Measurements from ENCODE around the gene METTL1.
A peak's percentile ranks its signal among the peaks of the same experiment; 100 is the strongest.

Gene METTL1

DNA sequence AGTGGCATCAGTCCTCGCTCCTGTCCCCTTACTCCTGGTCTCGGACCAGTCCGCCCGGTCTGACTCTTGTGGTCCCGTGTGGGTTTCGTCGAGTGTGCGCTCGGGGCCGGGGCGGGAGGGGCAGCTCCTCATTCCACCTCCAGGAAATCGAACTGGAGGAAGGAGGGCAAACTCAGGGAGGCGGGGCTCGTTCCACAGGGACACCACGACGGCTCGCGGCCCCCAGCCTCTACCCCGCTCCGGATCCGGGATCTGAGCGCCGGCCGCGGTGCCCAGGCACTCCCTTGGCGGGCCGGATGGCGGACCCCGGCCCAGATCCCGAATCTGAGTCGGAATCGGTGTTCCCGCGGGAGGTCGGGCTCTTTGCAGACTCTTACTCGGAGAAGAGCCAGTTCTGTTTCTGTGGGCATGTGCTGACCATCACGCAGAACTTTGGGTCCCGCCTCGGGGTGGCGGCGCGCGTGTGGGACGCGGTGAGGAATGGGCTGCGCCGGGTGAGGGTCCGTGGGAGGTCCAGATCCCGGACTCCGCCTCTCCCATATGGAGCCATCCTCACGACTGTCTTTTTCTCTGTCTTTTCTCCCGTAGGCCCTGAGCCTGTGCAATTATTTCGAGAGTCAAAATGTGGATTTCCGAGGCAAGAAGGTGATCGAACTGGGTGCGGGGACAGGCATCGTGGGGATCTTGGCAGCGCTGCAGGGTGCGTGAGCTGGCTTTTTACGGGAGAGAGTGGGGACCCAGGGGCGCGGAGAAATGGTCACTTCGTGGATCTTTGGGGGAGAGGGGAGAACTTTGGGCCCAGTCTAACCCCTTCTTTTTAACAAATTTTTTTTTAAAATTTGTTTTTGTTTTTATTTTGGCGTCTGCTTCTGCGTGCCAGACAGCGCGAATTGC lies 771 bp upstream of the METTL1 start, which contains the start of gene EEF1AKMT3:
Gene EEF1AKMT3 (plus strand): TSS at position 186 of the 894 bp plus-strand sequence. CDS start 111 bp downstream, at position 297.
- DNase-seq = peak in 37 of 42 donors; percentile 17 to 80 (median 56)
- intact Hi-C loops (cut with DNase I) = no loop called here

DNA sequence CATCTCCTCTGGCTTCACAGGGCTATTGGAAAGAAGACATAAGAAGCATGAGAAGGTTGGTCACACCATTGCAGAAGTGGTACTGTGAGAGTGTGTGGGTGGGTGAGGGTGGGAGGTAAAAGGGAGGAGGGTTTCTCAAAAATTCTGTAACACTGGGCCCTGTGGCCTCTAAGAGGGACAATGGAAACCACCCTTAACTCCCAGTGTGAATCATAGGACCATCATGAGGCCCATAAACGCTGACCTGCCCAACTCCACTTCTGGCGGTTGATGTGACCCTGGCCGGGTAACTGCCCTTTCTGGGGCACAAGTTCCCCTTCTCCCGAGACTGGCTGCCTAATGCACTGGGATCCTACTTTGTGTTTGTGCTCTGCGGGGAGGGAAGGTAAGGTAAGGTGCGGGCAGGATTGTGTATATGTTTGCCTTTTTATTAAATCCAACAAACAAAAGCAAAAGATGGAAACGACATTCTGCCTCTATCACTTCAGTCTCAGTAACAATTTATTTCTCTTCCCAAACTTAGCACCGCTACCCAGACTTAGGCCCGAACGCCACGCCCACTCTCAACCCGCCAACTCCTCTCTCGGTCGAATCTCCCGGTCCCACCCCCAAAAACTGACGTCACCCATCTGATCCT lies 551 bp downstream of the METTL1 start:
- intact Hi-C loops (cut with DNase I) = no loop called here
- peak; percentile 64 to 96 (median 86) for DNase-seq

DNA sequence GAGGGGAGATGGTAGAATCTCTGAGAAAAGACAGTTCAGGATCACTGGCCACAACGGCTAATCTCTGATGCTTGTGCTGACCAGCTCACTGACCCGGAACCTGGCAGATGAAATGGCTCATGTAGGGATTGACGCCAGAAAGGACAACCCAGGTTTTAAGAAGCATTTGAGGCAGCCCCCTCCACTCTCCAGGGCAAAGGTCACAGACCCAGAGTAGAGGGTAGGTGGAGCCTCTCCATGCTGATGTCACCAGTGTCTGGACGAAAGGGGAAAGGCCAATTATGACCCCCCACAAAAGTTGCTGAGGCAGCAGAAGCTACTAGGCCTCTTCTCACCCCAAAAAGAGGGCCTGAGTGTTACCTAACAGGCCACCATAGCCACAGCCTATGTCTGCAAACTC lies 1.2 kb downstream of the METTL1 start:
- no peak for DNase-seq
- intact Hi-C loops (cut with DNase I) = no loop called here

DNA sequence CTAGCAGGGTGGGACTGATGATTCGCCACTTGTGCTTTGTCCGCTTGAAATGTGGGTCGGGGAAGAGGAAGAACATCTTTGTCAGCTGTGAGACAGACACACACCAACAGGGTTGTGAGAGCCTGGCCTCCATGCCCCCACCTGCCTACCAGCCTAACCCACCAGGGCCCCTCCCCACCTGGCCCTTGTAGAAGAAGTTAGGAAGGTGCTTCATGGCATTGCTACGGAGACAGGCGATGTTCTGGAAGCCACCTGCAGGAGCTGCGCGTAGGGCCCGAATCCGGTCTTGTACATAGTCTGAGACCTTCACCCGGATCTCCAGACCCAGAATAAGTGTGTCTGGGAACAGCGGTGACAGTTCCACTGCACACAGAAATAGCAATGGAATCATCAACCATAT lies 2.3 kb downstream of the METTL1 start:
- intact Hi-C loops (cut with DNase I) = no loop called here
- no peak for DNase-seq

DNA sequence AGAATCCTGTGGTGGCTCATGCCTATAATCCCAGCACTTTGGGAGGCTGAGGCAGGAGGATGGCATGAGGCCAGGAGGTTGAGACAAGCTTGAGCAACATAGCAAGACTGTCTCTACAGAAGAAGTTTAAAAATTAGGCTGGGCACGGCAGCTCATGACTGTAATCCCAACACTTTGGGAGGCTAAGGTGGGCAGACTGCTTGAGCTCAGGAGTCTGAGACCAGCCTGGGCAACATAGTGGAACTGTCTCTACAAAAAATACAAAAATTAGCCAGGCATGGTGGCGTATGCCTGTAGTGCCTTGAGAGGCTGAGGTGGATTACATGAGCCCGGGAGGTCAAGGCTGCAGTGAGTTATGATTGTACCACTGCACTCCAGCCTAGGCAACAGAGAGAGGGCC lies 4.0 kb downstream of the METTL1 start:
- intact Hi-C loops (cut with DNase I) = no loop called here
- DNase-seq = no peak

DNA sequence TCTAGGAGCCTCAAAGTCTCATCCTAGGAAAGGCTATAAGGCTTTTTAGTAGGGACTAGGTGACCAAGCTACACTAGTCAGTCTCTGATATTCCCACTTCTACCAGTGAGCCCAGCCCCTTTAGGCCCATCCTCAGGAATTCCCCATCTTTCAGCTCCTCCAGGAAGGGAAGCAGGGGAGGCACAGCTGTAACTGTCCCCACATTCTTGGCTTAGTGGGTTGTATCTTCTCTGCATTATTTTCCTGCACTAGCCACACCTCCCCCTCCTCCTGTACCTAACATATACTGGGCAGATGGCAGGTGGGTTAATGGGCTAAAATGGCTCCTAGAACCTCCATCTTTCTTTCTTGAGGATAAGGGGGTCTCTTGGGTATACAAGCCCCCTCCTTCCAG lies 4.6 kb downstream of the METTL1 start:
- intact Hi-C loops (cut with DNase I) = no loop called here
- no peak for DNase-seq

DNA sequence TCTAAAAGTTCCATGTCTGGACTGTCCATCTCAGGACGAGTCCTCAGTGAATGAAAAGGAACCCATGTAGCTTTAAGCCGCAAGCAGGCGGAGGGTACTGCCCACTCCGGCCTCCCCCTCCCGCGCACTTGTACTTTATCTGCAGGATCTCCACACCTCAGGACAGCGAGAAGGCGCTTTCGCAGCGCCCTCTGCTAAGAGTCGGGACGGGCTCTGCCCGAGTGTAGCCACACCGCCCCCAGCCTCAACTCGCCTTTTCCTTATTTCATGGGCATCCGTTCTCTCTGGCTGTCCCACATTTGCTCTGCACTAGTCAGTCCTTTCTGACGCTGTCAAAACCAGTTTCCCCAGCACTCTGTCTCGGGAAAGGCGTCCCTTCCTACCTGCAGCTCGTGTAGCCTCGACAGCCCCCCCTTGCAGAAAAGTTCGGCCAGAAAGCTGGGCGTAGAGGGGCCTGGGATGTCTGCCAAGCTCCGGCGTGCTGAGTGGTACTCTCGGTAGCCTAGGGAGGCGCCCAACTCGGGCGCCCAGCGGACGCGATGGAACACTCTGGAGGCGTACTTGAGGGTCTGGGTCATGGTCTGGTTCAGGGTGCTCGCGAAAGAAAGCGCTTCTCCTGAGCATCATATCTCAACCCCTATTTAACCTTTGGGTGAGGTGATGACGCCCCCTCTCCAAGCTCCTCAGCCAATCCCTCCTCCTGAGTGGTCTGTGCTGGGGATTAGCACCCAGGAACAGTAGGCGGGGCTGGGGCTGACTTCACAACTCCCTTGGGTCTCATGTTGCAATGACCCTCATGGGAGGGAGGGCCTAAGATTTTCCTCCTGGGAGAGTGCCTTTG lies 5.2 kb downstream of the METTL1 start, which contains the start of gene CYP27B1:
Gene CYP27B1 (minus strand): TSS at position 615 of the 841 bp plus-strand sequence. CDS start 37 bp downstream, at position 578.
- intact Hi-C loops (cut with DNase I) = no loop called here
- no peak for DNase-seq

DNA sequence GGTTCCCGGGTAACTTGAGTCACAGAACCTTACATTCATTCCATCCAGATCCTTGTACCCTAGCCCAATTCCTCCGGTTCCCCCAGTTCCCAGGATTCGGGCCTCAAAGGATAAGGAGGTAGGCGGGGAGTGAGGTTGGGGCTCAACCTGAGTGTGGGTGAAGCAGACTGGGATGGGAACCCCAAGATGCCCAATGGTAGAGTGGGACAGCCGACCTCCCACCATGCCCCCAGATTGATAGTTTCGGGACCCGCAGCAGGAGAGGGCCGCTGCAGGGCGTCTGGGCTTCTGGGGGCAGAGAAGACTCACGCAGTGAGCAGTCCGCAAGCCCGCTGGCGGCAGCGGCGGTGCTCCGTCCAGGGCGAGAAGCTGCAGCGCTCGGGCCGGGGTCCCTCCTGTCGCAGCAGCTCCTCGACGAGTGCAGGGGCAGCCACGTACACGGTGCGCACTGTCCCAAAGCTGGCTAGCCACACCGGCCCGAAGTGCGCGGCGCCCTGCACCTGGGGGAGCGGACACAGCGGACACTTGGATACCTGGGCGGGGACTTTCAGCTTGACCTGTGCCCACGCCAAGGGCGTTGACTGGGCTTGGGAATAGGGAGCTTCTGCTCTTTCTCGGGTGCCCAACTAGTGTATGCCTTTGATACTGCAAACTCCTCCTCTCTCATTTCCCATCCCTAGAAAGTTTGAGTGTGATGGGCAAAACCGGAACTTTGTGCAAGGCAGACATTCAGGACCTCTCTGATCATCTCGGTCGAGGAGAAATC lies 6.0 kb downstream of the METTL1 start:
- intact Hi-C loops (cut with DNase I) = no loop called here
- no peak for DNase-seq

DNA sequence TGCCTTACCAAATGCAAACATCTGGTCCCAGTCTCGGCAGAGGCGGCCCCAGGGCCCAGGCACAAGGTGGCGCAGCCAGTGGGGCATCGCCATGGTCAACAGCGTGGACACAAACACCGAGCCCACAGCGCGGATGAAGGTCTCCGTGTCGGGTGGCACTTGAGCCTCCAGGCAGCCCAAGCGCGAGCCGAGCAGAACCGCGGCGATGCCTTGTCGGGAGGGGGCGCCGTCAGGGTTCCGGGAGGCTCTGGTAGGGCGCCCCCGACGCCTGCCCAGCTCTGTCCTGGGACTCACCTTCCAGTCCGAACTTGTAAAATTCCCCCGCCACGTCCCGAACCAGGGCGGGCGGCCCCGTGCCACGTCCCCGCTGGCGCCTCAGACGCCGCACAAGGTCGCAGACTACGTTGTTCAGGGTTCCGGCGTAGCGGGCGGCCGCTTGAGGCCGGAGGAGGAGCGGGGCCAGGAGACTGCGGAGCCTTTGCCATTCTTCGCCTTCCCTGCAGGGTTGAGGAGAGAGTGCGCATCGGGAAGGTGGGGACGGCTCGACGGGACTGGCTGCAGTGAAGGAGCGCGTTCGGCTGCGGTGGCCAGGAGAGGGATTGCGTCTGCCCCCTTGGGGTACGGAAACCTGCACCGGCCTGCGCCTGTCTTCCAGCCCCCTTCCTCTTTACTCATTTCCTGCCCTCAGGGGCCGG lies 6.8 kb downstream of the METTL1 start:
- peak in 1 of 42 donors; percentile 31 for DNase-seq
- intact Hi-C loops (cut with DNase I) = no loop called here

DNA sequence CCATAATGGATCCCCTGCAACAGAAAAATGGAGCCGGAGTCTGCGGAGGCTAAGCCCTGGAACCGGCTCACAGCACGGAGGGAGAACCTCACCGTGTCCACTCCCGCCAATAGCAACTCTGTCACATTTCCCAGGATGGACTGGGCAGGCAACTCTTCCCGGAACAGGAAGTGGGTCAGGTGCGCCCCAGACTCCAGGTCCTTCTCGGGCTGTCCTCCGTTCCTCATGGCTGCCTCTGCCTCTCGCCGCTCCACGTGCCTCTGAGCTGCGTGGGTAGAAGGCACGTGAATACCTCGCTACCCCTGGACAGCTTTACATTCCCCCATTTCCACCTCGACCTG lies 7.3 kb downstream of the METTL1 start:
- DNase-seq = no peak
- intact Hi-C loops (cut with DNase I) = no loop called here

DNA sequence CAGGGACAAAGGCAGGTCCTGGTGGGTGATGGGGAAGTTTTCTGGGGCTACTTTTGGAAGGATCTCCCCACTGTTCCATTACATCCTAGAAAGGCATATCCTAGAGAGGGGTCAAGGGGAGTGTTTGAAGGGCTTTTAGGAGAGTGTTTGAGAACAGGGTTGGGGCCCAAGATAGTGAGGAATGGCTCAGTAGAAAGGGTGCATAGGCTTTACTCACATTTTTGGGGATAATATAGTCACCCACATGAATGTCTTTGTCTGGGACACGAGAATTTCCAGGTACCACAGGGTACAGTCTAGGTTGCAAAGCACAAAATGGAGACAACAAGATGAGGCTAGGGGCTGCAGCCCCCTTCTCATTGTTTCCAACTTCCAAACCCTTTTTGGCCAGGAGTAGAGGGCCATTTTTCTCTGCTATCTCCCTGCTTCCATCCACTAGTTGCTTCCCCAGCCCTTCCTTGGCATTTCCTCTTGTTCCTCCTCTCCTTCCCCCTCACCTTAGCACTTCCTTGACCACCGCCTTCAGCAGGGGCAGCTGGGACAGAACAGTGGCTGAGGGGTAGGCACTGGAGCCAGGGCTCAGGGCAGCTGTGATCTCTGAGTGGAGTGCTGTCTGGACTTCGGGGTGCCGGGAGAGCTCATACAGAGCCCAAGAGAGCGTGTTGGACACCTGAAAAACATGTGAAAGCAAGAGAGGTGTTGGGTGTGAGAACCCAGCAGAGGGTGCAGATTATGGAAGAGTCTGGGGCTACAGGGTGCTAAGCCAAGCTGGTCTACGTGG lies 7.8 kb downstream of the METTL1 start:
- intact Hi-C loops (cut with DNase I) = no loop called here
- DNase-seq = no peak

DNA sequence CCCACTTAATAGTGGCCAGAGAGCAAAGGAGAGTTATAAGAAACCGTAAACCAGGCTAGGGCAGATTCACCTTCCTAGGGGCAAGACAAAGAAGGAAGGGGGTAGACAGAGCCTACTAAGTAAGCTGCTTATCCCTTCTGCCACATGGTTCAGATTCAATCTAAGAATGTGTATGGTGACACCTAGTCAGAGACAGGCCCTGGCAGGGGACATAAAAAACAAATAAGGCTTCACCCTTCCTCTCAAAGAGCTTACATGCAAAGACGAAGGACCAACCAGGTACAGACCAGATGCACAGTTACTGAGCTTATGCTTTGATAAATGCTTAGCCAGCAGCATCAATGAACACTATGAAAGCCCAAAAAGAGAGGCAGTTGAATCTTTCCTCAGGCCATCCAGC lies 9.4 kb downstream of the METTL1 start:
- no peak for DNase-seq

DNA sequence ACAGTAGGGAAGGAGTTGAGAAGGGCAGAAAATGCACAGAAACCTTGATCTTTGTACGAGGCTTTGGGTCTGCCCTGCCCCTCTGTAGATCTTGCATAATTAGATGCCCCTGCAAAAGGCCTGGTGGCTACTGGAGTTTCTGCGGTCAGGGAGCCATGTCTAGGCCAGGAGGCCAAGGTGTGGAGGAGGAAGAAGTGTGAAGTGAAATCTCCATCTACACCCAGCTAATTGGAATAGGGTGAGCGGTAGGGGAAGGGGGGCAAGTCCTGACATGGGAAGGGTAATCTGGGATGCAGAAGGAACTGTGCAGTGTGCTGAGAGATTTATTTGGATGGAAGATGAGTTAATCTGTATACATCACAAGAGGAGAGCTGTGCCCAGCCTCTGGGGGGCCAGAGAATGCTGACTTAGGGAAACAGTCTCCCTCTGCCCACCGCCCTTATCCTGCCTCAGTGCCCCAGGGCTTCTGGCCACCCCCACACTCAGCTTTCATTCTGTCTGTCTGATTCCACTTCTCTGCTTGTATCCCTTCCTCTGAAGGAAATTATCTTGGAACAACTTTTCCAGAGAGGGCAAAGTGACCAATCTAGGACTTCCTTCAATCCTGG lies 10.4 kb downstream of the METTL1 start:
- DNase-seq = no peak
- intact Hi-C loops (cut with DNase I) = no loop called here

More for the DNA sequence above, 9.4 kb downstream of the METTL1 start:
- intact Hi-C loops (cut with DNase I) = no loop called here

DNA sequence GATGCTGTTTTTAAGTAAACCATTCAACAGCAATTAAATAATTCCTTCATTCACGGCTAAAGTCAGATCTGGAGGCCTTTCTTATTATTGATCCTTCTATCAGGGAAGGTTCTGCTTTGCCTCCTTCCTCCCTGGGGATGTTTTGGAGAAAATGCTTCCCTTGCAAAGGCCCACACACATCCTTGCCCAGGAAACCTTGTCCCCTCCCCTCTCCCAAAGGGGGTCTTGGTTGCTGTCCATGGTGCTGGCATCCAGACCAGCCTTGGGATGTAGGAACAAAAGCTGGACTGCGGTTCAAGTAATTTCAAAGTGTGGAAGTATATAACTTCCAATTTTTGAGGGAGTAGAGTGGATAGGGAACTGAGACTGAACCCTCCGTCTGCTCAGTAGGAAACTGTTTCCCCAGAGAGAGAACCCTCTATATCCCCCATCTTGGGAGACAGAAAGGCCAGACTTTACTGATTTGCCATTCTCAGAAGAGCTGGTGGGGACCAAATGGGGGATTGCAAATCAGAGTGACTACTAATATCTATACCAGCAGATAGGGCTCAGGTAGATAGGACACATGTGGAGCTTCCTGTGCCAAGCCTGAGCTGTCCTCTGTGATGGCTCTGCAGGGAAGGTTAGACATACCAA lies 11.4 kb downstream of the METTL1 start:
- intact Hi-C loops (cut with DNase I) = no loop called here
- no peak for DNase-seq

DNA sequence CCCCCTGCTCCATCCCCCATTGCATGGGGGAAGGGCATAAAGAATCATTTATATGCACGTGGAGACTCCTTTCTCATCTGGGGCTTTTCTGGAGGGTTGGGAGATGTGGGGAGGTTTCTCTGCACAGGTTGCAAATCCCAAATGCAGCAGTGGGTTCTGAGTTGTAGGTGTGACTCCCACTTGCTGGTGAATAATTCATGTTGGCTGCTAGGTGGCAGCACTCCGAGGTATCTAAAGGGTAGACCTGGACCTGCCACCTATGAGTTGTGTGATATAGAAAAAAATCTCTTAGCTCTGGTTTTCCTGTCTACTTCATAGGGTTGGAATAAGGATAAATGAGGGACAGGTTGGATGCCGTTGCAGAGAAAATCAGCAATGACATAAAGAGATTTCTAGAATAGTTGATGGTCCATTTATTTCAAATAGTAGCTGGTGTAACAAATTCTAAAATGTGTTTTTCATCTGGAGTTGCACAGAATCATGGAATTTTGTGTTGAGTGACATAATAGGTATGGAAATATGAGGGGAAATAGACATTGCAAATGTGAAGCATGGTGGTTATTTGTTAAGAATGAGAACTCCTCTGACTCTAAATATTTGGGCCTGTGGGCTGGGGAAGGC lies 12.4 kb downstream of the METTL1 start:
- DNase-seq = peak in 17 of 42 donors; percentile 32 to 87 (median 57)
- intact Hi-C loops (cut with DNase I) = no loop called here
